NCI-H82 treated with DMSO at 0.1 percent for 48 hours (cell line): ENCODE results near the gene DLGAP1.
"Not testable (repeated sequence)": the region's sequence is repeated elsewhere in the genome, so short reads cannot be mapped to it uniquely, and the experiment has no call there.

Experiments
- DNase-seq: peaks from one replicate; lab custom pipeline; 2025; ENCODE audit not compliant: unreplicated experiment; lab: John Stamatoyannopoulos, UW

Gene DLGAP1

DNA sequence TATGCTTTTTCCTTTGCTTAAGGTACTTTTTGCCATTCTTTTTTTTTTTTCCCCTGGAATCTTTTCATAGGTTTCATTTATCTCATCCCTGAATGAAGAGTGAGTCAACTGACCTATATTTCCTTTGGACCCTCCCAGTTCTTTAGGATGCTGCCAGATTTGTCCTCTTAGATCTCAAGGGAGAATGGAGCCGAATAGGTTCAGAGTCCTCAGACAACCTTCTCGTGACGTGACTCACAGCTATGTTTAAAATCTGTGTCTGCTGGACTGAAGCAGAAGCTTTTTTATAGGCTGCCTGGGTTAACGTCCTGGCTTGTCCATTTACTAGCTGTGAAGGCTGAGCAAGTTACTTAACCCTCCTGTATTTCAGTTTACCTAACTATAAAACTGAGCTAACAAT, 358.6 kb downstream of the DLGAP1 start:
- DNase-seq, result no peak

DNA sequence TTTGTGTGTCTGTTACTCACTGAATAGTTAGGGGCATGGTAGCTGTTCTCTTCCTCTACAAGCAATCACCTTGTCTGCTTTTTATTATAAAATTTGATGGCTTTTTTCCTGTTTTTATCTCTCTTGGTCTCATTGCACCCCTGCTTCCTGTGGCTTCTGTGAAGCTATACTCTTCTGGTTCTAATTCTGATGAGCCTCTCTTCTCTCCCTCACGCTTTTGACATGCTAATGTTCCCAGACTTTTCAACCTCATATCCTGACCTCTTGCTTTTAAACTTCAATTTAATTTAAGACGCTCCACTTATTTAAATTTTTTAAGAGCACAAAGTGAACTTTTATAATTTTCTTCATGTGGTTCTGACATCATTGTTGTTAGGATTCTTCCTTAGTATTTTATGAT, 361.4 kb downstream of the DLGAP1 start:
- no peak for DNase-seq

DNA sequence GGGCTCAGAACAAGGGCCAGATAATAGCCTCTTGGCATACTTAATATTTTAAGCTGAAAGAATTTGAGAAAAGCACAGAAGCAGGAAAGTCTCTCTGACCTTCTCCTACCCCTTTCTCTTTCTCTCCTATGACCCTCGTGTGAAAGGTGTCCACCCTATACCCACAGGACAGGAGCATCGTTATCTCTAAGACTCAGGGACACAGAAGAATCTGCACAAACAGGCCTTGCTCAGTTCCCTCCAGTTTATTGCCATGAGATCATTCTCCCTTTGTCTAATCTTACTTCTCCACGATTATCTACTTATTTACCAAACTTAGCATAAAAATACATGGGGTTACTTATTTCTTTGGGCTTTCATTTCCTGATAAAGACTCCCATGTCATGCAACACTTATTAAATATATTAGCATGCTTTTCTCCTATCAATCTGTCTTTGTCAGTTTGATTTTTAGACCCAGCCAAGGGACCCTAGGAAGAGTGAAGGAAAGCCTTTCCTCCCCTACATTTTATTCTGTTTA, 370.7 kb downstream of the DLGAP1 start:
- DNase-seq, result no peak

DNA sequence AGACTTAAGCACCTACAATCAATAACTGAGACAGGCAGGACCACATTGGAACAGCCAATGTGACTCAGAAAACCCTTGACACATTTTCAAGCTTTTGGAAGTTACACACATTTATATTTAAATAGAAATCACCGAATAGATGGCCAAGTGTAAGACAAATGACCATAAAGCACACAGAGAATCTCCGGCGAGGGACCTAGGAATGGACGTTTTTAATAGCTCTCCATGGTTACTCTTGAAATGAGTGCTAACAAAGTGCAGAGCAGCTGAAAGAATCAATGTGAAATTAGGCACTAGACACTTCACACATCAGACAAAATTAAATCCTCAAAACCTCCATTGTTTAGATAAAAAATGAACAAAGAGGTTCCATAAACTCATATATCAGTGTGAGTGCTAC, 376.9 kb downstream of the DLGAP1 start:
- no peak for DNase-seq

DNA sequence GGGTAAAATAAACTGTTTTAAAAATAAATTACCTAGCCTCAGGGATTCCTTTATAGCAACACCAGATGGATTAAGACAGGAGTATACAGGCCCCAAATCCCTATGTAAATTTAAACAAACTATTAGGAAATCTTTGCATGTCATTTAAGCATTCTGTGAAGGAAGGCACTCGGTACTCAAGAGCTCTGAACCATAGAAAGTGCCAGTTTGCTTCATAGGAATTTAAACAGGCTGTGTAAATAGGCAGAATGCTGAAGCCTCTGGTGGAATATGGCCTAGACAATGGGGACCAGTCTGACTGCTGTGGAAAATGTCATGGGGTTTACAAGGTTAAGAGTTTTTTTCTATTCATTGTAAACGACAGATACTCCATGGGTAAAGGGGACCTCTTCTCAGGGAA, 377.4 kb downstream of the DLGAP1 start:
- DNase-seq, result no peak

DNA sequence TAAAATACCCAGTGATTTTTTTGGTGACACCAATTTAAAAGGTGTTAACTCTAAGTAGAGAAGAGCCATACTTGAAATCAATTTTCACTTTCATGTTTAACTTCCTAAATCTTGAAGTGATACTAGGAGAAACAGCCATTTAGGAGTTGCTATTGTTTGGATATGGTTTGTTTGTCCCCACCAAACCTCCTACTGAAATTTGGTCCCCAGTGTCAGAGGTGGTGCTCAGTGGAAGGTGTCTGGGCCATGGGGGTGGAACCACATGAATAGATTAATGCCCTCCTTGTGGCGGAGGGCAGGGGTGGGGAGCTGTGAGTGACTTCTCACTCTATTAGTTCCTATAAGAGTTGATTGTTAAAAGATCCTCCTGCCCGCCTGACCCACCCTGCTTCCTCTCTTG, 377.9 kb downstream of the DLGAP1 start:
- no peak for DNase-seq

DNA sequence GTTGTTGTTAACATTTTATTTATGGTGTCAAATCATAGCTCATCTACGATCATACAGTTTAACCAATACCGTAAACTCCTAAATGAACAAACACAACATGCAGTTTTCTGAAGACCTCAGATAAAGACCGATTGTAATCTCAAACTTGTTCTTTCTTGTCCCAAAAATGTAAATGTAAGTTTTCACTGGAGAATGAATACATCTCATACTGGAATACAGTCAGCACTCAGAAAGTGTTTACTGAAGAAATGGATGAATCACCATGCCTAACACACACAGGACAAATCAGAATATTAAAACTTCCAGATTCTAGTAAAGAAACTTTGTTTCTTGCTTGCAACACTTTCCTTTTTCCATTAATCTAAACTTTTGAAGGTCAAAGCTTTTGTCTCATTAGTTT, 380.5 kb downstream of the DLGAP1 start:
- no peak for DNase-seq

DNA sequence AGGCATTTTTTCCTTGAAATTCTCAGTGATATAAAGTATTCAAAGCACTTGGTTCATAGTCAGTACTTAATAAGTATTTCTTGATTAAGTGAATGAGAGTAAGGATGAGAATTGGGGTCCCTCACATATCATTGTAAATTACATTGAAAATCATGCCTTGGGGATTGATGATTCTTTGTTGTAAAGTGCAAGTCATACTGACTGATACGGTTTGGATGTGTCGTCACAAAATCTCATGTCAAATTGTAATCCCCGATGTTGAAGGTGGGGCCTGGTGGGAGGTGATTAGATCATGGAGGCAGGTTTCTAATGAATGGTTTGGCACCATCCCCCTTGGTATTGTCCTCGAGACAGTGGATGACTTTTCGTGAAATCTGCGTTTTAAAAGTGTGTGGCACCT, 385.9 kb downstream of the DLGAP1 start:
- DNase-seq, result no peak

DNA sequence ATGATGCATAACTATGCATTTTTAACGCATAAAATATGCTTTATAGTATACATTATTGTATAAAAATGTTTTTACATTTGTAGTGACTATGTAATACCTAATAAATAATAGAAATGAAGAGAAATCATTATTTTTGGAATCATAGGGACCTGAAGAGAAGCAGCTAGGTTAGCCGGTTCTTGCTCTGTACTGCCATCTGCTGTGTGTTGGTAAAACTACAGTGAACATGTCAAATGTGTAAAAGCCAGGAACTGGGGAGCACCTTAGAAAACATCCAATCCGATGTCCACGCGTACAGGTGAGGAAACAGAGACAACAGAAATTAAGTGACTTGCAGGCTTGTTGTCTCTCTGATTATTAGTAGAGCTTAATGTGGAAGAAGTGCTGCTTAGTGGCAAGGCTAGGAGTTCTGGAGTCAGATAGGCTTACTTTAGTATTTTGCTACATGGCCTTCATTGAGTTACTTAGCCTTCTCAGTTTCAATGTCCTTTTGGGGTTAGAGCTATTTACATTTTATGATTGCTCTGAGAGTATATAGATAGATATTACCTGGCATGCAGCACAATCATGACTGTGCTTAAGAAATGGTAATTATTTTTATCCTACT, 386.5 kb downstream of the DLGAP1 start:
- no peak for DNase-seq

DNA sequence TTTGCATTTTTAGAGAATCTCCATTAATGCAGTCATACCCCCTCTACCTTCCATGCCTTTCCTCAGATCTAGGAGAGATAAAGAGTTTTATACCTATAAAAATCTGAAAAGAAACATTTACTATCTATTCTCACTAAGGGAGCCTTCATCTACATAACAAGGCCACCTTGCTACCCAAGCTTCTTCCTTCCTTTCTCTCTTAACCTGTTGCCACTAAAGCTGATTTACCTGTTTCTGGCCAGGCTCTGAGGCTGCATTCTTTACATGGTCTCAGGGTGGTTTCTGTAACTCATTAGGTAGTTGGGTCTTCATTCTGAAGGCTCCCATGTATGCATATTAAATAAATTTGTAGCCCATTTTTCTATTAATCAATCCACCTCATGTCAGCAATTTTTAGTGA, 391.6 kb downstream of the DLGAP1 start:
- DNase-seq, result no peak

DNA sequence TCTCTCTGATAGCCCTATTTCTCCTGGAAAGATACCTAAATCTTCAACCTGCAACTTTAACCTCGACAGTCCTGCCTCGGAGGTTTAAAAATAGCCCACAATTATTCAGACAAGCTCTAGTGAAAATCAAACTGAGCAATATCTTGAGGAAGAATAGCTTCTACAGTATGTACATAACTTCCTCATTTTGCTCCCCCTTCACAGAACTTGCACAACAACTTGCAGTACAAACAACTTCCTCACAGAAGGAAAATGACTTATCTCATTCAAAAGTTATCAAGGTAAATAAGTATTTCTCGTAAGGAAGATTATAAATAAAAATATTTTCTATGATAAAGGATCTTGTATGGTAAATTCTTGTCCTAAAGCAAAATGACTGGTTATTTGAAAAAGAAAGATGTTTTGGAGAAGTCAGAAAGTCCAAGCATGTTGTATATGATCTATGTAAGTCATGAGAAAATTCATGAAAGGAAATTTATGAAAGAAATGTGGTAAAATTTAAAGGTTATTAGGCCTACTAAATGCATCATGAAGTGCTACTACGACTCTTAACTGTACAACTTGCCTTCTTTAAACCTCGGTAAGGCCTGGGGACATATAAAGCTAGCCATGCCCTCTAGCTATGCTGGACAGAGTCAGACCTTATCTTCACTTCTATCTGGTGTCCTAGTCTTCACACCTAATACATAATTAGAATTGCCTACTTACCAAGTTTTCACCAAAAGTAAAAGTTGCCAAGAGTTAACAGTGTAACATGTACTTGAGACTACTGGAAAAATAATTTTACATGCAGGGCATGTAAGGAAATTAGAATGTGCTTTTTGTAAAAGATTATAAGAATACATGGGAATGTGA, 394.5 kb downstream of the DLGAP1 start:
- no peak for DNase-seq

DNA sequence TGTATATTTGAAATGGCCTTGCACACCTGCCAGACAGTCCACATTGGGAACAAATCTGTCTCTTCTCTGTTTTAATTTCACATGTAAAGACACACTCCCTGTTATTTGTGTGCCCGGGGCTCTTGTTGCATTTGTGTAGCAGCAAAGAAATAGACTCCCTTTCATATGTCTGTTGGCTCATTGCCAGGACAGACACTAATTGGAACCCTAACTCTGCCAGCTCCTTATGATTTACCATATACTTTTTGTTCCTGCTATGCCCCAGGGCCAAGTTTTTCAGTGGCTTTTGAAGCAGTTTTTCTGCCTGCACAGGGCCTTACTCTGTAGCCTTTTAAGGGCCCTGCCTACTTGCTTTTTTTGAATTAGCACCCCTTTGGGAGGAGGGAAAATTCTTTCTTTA, 396.9 kb downstream of the DLGAP1 start:
- DNase-seq, result no peak

DNA sequence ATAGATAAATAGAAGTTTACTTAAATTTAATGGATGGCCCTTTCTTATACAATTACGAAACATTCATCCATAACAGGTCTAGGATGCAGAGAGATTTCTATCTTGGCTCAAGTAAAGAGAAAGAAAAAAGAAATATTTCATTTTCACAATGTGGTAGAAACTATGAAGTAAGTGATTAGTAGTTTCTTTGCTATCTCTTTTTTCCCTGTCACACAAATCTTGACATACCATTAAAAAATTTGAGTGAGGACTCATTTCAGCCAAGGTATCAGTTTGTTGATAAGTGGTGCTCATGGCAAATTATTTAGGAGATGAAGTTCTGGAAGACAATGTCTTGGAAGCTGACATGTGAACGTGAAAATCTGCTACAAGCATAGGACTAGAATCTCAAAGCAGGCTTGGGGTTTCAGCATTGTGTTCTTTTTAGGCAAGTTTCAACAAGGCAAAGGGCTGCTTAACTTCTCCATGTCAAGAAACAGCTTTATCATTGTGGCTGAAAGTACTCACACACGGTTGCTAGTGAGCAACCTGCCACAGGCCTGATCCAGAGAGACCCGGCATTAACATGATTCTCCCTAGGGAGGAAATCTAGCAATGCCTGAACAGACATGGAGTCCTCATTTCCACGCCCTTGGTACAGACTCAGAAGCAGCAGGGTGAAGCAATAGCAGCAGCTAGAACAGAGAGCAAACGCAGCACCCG, 414.6 kb downstream of the DLGAP1 start:
- DNase-seq, result no peak

DNA sequence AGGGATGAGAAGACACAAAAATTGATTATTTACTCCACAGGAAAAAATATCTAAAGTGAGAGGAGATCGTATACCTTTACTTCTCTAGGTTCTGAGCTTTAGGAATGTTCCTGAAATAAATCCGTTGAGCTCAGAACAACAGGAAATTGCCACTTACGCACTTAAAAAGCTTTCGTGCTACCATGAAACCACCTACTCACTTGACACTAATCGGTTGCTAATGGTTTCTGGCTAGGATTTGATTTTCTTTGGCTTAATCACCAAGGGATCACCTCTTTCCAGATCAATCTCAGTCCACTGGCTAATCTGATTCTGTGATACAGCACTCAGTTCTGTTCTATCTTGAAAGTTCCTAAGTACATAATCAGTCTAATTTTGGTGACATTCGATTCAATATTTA, 419.6 kb downstream of the DLGAP1 start:
- peak; percentile 9 for DNase-seq

DNA sequence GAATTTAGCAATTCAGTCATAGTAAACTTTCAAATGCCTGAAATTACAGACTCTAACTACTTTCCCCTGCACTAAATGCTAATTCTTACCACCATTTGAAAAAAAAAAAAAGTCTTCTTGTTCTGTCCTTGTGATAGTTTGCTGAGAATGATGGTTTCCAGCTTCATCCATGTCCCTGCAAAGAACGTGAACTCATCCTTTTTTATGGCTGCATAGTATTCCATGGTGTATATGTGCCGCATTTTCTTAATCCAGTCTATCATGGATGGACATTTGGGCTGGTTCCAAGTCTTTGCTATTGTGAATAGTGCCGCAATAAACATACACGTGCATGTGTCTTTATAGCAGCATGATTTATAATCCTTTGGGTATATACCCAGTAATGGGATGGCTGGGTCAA, 420.3 kb downstream of the DLGAP1 start:
- DNase-seq, result not testable (repeated sequence)

DNA sequence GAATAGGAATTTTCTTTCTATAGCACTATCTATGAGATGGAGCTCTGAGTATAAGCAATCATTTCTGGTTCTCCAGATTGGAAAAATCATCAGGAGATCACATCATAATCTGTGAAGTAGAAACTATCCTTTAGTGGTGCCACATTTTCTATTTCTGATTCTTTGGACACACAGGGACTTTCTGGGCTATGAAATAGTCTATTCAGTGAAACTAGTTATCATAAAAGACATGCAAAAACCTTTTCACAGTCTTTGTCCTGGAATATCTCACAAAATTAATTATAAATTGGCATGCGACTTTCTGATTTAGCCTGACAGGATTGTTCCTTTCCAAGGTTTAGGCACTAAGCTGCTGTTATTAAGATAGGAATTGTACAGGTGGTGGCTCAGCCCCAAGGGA, 428.6 kb downstream of the DLGAP1 start:
- DNase-seq, result no peak

DNA sequence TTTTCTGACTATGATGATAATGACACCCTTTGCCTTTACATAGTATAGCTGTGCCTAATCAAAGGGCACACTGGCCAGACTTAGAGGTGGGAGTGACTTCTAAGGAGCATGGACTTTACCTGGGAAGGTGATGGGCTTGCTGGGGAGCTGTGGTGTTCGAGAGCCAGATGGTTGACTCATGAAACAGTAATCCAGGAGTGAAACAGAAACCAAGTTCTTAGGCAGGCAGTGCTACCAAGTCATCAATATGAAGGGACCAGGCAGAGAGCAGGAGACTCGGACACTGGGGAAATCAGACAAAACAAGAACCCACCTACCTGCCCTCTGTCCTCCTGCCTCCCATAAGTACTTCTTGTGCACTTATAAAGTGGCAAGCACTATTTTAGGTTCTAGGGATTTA, 430.4 kb downstream of the DLGAP1 start:
- no peak for DNase-seq

DNA sequence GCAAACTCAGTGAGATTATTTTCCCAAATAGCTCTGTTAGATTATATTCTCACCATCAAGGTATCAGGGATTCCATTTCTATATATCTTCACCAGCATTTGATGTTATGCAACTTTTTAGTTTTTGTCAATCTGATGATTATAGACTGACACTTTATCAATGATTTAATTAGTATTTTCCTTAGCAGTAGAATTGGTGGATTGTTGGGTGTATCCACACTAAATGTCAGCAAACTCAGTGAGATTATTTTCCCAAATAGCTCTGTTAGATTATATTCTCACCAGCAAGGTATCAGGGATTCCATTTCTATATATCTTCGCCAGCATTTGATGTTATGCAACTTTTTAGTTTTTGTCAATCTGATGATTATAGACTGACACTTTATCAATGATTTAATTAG, 432.4 kb downstream of the DLGAP1 start:
- not testable (repeated sequence) for DNase-seq

DNA sequence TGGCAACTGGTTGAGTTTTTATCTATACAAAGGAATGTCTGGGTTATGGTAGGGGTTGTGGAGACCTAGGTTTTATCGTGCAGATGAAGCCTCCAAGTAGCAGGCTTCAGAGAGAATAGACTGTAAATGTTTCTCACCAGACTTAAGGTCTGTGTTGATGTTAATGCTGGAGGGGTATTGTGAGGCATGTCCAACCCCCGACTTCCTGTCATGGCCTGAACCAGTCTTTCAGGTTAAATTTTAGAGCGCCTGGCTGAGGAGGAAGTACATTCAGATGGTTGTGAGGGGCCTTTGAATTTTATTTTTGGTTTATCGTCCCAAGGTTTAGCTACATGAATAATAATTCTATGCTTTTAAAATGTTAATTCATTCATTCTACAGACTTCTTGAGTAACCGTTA, 435.1 kb downstream of the DLGAP1 start:
- DNase-seq, result no peak

DNA sequence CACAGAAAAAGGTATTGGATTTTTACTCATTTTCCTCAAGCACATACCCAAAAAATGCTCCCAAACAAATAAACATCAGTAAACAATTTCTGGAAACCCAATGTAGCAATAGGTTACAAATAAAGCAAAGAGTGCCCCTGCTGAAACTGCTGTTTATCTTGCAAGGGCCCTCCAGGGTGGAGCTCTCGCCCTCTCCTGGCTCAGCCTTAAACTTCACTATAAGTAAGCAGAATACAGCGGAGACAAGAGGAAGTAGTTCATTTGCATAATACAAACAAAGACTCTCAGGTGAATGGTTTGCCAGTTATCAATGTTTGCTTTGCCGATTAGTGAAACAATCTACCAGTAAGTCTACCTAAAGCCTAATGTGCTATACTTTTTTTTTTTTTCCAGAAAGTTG, 437.6 kb downstream of the DLGAP1 start:
- no peak for DNase-seq

DNA sequence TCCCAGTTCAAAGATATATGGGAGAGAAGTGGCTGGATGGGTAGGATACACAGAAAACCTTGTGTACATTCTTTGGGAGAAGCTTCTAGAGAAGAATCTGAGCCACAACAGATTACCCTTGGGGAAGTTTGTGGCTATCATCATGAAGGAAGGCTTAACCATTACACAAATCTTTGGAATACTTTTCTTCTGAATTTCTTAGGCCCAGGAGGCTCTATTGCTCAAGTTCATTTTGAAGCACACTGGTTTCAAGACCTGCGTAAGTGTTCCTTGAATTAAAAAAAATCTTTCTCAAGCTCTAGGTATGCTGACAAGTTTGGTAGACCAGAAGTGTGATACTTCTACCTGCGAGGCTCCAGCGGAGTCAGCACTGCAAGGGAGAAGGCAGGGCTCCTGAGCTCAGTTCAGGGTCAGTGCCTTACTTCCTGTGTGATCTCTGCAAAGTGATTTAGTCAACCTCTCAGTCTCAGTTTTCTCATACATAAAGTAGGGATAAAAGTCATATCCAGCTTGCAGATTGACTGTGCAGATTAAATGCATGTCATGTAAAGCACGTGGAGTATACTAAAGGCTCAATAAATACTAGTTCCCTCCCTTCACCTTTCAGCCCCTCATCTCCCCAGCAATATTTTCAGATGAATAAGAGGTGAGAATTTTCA, 438.6 kb downstream of the DLGAP1 start:
- no peak for DNase-seq
